ENCODE measurements around the gene BRSK2.

BRSK2 gene

DNA sequence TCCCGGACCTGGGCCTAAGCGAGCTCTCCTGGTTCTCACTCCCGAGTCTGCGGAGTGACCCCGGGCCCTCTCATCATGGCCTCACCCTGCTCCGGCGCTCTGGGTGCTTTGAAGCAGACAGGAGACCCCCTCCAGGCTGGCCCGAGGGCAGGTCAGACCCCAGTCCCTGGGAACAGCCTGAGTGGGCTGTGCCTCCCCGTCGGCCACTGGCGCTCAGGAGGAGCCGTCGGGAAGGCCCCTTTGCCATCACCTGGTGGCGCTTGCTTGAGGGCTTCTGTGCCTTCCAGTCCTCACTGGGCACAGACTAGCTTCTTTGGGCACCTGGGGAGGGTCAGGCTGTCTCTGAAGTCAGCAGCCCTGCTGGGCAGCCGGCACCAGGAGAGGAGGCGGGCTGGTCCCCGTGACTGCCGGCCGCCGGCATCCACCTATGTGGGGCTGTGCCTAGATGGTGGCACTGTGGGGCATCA lies 6.7 kb downstream of the BRSK2 start:
- Histone ChIP-seq H3K36me3 (ENCODE audit: control insufficient read depth, insufficient read depth, low read length) (no peaks in the 10 kb centered on the region; the same call in 1 of the 2 replicates), H3K4me3 (ENCODE audit: low read length) (no peak overlapping the region), H3K9me3 (ENCODE audit: control insufficient read depth, insufficient read depth, low read length) (no peaks in the 10 kb centered on the region), H3K4me1 (ENCODE audit: control insufficient read depth, insufficient read depth, low read length) (peaks cover under 1% of the 10 kb centered on the region; the same call in 1 of the 2 replicates), H3K27me3 (ENCODE audit: control insufficient read depth, insufficient read depth, low read length) (no peaks in the 10 kb centered on the region), H3K27ac (ENCODE audit: low read length) (no peak overlapping the region)
- WGBS (ENCODE audit: insufficient coverage, insufficient read length) = no CpG with 5 or more reads among the region's 20 CpGs
- no peak for DNase-seq (ENCODE audit: low read depth, low spot score)

DNA sequence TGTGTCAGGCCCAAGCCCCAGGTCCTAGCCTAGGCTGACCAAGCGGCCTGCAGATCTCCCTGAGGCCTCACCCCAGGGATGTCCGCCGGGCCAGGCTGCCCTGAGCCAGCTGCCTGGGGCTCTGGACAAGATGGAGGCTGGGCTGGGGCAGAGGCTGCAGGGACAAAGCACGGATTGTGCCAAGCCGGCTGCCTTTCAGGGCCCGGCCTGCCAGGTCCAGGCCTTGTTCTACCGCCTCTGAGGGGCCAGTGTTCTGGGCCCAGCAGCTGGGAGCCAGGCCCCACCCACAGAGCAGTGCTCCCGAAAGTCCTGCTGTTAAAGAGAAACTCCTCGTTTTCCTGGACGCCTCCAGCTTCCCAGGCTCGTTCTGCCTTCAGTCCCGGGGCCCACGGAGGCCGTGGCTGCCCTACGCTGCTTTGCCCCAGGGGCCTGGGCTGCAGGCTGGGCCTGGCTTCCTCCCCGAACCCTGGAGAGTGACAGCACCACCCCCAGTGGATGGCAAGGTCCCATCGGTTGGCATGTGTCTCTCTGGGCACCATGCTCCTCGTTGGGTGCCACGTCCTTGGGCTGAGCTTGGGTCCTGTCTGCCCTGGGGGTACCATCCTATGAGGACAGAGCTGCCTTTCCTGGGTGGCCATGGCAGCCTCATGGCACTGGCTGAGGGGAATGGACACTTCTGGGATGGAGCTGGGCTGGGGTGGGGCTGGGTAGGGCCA lies 7.6 kb downstream of the BRSK2 start:
- no peak for DNase-seq (ENCODE audit: low read depth, low spot score)
- H3K4me1 ChIP-seq (ENCODE audit: control insufficient read depth, insufficient read depth, low read length) = no peaks in the 10 kb centered on the region
- H3K9me3 ChIP-seq (ENCODE audit: control insufficient read depth, insufficient read depth, low read length) = no peaks in the 10 kb centered on the region
- no CpG with 5 or more reads among the region's 19 CpGs for WGBS (ENCODE audit: insufficient coverage, insufficient read length)
- H3K27ac ChIP-seq (ENCODE audit: low read length) = no peak overlapping the region
- no peaks in the 10 kb centered on the region; the same call in 1 of the 2 replicates for H3K36me3 ChIP-seq (ENCODE audit: control insufficient read depth, insufficient read depth, low read length)
- H3K27me3 ChIP-seq (ENCODE audit: control insufficient read depth, insufficient read depth, low read length) = no peaks in the 10 kb centered on the region
- no peak overlapping the region for H3K4me3 ChIP-seq (ENCODE audit: low read length)

DNA sequence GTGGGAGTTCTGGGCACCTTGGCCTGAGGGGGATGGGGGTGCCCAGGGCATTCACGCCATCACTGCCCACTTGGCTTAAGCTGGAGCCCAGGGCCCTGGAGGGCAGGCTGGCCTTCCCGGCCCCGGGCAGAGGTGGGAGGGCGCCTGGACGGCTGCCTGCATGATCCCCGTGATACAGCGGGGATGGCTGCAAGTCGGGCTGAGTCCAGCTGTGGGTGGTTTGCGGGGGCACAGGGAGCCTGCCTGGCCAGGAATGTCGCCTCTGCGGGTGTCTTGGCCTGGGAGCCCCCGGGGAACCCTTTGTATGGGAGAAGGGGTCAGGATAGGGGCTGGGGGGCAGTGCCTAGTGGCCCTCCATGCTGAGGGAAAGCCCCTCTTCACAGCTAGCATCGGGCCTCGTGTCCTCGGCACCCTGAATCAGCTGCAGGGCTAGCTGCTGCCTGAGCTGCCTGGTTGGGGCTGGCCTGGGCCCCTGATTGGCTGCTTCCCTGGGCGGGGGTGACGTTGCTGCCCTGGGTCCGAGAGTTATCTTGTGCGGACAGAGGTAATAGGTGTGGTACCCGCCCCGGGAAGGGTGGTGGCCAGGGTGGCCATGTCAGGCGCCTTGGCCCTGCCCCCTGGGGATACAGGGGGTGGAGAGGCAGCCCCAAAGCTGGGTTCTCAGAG lies 8.3 kb downstream of the BRSK2 start:
- Histone ChIP-seq H3K27ac (ENCODE audit: low read length) (no peak overlapping the region), H3K4me1 (ENCODE audit: control insufficient read depth, insufficient read depth, low read length) (no peaks in the 10 kb centered on the region), H3K9me3 (ENCODE audit: control insufficient read depth, insufficient read depth, low read length) (no peaks in the 10 kb centered on the region), H3K27me3 (ENCODE audit: control insufficient read depth, insufficient read depth, low read length) (no peaks in the 10 kb centered on the region), H3K4me3 (ENCODE audit: low read length) (no peak overlapping the region), H3K36me3 (ENCODE audit: control insufficient read depth, insufficient read depth, low read length) (no peaks in the 10 kb centered on the region)
- WGBS (ENCODE audit: insufficient coverage, insufficient read length) = no CpG with 5 or more reads among the region's 22 CpGs
- DNase-seq (ENCODE audit: low read depth, low spot score) = no peak

- Histone ChIP-seq H3K36me3 (ENCODE audit: control insufficient read depth, insufficient read depth, low read length) (no peaks in the 10 kb centered on the region), H3K9me3 (ENCODE audit: control insufficient read depth, insufficient read depth, low read length) (no peaks in the 10 kb centered on the region), H3K4me3 (ENCODE audit: low read length) (no peak overlapping the region), H3K27me3 (ENCODE audit: control insufficient read depth, insufficient read depth, low read length) (no peaks in the 10 kb centered on the region), H3K27ac (ENCODE audit: low read length) (no peak overlapping the region), H3K4me1 (ENCODE audit: control insufficient read depth, insufficient read depth, low read length) (no peaks in the 10 kb centered on the region)
- DNase-seq (ENCODE audit: low read depth, low spot score) = no peak
- no CpG with 5 or more reads among the region's 23 CpGs for WGBS (ENCODE audit: insufficient coverage, insufficient read length)
Measured at GRCh38 chr11:1398528-1399235, 8.9 kb downstream of the BRSK2 start.

DNA sequence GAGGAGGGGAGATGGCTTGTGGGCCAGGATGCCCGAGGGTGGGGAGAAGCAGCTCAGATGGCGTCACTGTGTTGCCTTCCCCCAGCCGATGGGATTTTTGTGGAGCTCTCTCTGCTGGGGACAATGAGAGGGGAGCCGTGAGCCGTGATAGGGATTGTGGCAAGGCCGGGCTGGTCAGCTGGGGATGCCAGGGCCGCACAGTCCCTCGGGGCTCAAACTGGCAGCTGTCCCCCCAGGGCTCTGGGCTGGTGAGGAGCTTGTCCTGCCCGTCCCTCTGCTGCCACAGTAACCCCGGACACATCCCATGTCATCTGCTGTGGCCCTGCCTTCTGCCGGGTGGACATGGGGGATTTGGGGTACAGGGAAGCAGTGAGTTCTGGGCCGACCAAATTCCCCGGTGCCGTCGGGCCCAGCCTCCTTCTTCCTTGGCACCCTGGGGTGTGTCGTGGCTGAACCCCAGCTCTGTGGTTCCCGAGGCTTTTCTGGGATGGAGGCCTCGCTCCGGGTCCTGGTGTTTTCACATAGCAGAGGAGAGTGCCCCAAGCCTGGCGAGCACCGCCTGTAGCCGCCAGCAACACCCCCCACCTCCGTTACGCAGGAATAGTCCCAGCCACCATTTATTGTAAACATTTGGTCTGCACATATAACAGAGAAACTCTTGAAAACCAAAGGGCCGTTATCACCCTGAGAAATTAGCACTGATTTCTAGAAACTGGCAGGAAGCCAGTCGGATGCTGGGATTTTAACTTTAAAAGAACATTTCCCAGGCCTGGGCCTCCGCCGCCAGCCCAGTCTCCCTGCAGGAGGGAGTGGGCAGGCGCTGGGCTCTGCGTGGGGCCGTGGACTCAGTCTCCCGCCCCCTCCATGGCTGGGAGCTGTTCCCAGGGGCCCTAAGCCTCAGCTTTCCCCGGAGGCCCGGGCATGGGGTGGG lies 9.9 kb downstream of the BRSK2 start:
- Histone ChIP-seq H3K27me3 (ENCODE audit: control insufficient read depth, insufficient read depth, low read length) (no peaks in the 10 kb centered on the region), H3K4me1 (ENCODE audit: control insufficient read depth, insufficient read depth, low read length) (no peaks in the 10 kb centered on the region), H3K36me3 (ENCODE audit: control insufficient read depth, insufficient read depth, low read length) (no peaks in the 10 kb centered on the region), H3K9me3 (ENCODE audit: control insufficient read depth, insufficient read depth, low read length) (no peaks in the 10 kb centered on the region), H3K4me3 (ENCODE audit: low read length) (no peak overlapping the region), H3K27ac (ENCODE audit: low read length) (no peak overlapping the region)
- DNase-seq (ENCODE audit: low read depth, low spot score) = no peak
- WGBS (ENCODE audit: insufficient coverage, insufficient read length) = no CpG with 5 or more reads among the region's 34 CpGs

- no peaks in the 10 kb centered on the region for H3K4me1 ChIP-seq (ENCODE audit: control insufficient read depth, insufficient read depth, low read length)
- no peaks in the 10 kb centered on the region for H3K27me3 ChIP-seq (ENCODE audit: control insufficient read depth, insufficient read depth, low read length)
- no peaks in the 10 kb centered on the region for H3K9me3 ChIP-seq (ENCODE audit: control insufficient read depth, insufficient read depth, low read length)
- H3K4me3 ChIP-seq (ENCODE audit: low read length) = no peak overlapping the region
- H3K27ac ChIP-seq (ENCODE audit: low read length) = no peak overlapping the region
- no CpG with 5 or more reads among the region's 30 CpGs for WGBS (ENCODE audit: insufficient coverage, insufficient read length)
- no peak for DNase-seq (ENCODE audit: low read depth, low spot score)
- no peaks in the 10 kb centered on the region for H3K36me3 ChIP-seq (ENCODE audit: control insufficient read depth, insufficient read depth, low read length)
Measured at GRCh38 chr11:1400317-1401170, 10.8 kb downstream of the BRSK2 start.

- no CpG with 5 or more reads among the region's 11 CpGs for WGBS (ENCODE audit: insufficient coverage, insufficient read length)
- Histone ChIP-seq H3K36me3 (ENCODE audit: control insufficient read depth, insufficient read depth, low read length) (no peaks in the 10 kb centered on the region), H3K4me3 (ENCODE audit: low read length) (no peak overlapping the region), H3K9me3 (ENCODE audit: control insufficient read depth, insufficient read depth, low read length) (no peaks in the 10 kb centered on the region), H3K27ac (ENCODE audit: low read length) (no peak overlapping the region), H3K27me3 (ENCODE audit: control insufficient read depth, insufficient read depth, low read length) (no peaks in the 10 kb centered on the region), H3K4me1 (ENCODE audit: control insufficient read depth, insufficient read depth, low read length) (no peaks in the 10 kb centered on the region)
- no peak for DNase-seq (ENCODE audit: low read depth, low spot score)
Measured at GRCh38 chr11:1401171-1401445, 11.4 kb downstream of the BRSK2 start.

GRCh38 chr11:1401656-1402221 lies 12.0 kb downstream of the BRSK2 start:
- Histone ChIP-seq H3K9me3 (ENCODE audit: control insufficient read depth, insufficient read depth, low read length) (no peaks in the 10 kb centered on the region), H3K27me3 (ENCODE audit: control insufficient read depth, insufficient read depth, low read length) (no peaks in the 10 kb centered on the region), H3K4me1 (ENCODE audit: control insufficient read depth, insufficient read depth, low read length) (no peaks in the 10 kb centered on the region), H3K36me3 (ENCODE audit: control insufficient read depth, insufficient read depth, low read length) (no peaks in the 10 kb centered on the region; the same call in 1 of the 2 replicates), H3K27ac (ENCODE audit: low read length) (no peak overlapping the region), H3K4me3 (ENCODE audit: low read length) (no peak overlapping the region)
- no peak for DNase-seq (ENCODE audit: low read depth, low spot score)
- no CpG with 5 or more reads among the region's 23 CpGs for WGBS (ENCODE audit: insufficient coverage, insufficient read length)

DNA sequence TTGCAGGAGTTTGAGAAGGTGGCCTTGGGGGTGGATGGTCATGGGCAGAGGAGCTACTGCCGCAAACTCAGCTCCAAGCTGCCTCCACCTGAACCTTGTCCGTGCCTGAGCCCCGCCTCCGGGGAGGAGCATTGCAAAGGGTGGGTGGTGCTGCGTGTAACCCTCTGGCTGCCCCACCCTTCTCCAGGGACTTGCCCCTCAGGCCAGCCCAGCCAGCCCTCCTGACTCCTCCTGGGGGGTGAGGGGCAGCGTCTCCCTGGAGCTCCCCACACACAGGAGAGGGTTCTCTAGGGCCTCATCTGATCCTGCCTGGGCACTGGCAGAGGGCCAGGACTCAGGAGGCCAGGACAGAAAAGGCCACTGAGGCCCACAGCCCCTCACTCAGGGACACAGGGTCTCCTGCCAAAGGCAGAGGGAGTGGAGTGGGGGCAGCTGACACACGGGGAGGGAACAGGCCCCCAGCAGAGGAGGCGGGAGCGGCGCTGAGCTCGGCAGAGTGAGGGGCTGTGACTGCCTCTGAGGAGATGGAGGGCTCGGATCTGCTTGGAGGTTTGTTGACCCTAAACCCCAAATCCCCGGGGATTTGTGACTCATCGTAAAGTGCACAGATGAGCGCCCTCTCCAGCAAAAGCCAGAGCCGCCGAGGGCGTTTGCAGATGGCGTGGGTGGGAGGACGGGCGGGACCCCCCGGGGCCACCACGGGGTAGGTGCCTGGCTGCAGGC lies 12.8 kb downstream of the BRSK2 start:
- H3K36me3 ChIP-seq (ENCODE audit: control insufficient read depth, insufficient read depth, low read length) = no peaks in the 10 kb centered on the region; the same call in 1 of the 2 replicates
- H3K4me1 ChIP-seq (ENCODE audit: control insufficient read depth, insufficient read depth, low read length) = no peaks in the 10 kb centered on the region
- DNase-seq (ENCODE audit: low read depth, low spot score) = no peak
- no CpG with 5 or more reads among the region's 23 CpGs for WGBS (ENCODE audit: insufficient coverage, insufficient read length)
- no peak overlapping the region for H3K27ac ChIP-seq (ENCODE audit: low read length)
- H3K27me3 ChIP-seq (ENCODE audit: control insufficient read depth, insufficient read depth, low read length) = no peaks in the 10 kb centered on the region
- H3K9me3 ChIP-seq (ENCODE audit: control insufficient read depth, insufficient read depth, low read length) = no peaks in the 10 kb centered on the region
- no peak overlapping the region for H3K4me3 ChIP-seq (ENCODE audit: low read length)

All from iPS DF 6.9 (cell line).